BJ (cell line): ENCODE measurements around the gene RAD51B. TPM values are rescaled to one million over a fixed set of nuclear protein-coding genes. Genes with fewer than 3 reads are reported as not detected.

Experiments used
- CTCF ChIA-PET: fragments of 350-600 bp; formaldehyde crosslinking; extraction: SDS; loops from one replicate; lab custom pipeline; 2021; ENCODE audit warnings: antibody characterized with exemption, inconsistent platforms; lab: Yijun Ruan, JAX
- POLR2A ChIA-PET: fragments of 300-600 bp; sonication (Branson Sonifier 250); formaldehyde crosslinking; extraction: SDS; loops from one replicate; lab custom pipeline; 2021; ENCODE audit warnings: antibody characterized with exemption; lab: Charles Lee
- DNase-seq: peaks from one replicate; pipeline ENCODE4 v3.0.0-alpha.2; 2011; ENCODE audit warnings: low read depth
- H3K27me3 ChIP-seq: 2 replicates; pipeline ENCODE4 v1.6.0; 2011; ENCODE audit warnings: low read length; ENCODE audit not compliant: control insufficient read depth, insufficient read depth
- H3K36me3 ChIP-seq: 2 replicates; pipeline ENCODE4 v1.5.1; 2011; ENCODE audit warnings: low read length; ENCODE audit not compliant: control insufficient read depth, insufficient read depth
- H3K4me3 ChIP-seq: 2 replicates; pipeline ENCODE4 v1.5.1; 2011; ENCODE audit warnings: low read depth, mild to moderate bottlenecking, control low read depth, low read length
- polyA plus RNA-seq: library from polyadenylated mRNA; depleted of rRNA; stranded (reverse); fragments of >200 nt; gene quantifications from 2 replicates; pipeline ENCODE4 v1.2.3, GENCODE V29; 2011
- TF ChIP-seq, protein P1 (sequence below): IDR thresholded peaks from 2 replicates; pipeline ENCODE4 v1.5.1; 2011; ENCODE audit warnings: low read depth, mild to moderate bottlenecking, control low read depth, inconsistent platforms, low read length, moderate library complexity; ENCODE audit not compliant: insufficient read depth

RAD51B gene
- polyA plus RNA-seq, 1 experiment = 5.6 TPM

DNA sequence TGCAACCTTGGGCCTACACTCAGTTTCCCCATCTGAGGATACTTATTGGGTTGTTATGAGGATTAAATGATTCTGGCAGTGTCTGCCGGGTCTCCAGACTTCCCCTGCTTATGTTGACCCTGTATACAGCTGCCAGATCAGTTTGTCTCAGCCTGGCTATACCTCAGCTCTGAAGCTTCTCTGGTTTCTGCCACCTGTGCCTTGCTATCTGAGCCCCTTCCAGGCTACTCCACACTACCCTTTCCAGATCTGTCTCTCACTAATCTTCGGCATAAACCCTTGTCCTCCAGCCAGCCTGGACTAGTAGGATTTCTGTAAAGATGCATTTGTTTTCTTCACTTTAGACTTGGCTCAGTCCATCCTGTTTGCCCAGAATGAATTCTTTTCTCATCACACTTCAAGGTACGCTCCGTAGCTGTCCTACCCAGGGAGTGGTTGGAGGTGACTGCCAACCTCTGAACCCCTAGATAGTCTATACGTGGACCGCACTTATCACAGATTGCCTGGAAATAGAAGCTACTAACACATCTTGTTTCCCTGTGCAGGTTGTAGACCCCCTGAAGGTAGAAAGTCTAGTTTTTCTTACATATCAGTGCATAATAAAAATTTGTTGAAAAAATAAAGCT lies 422.4 kb downstream of the RAD51B start:
- ChIA-PET CTCF (interaction anchor here (1.0 to 2.7 kb wide), 4 partner anchors 357 to 602 kb away, joined by 3 to 6 read pairs (median 4); no protein-coding TSS in a partner anchor), POLR2A (interaction anchor here (0.7 kb wide), 1 partner anchor 548 kb away, joined by 3 read pairs; no protein-coding TSS in a partner anchor)
- no peaks in the 10 kb centered on the region for H3K36me3 ChIP-seq
- no peak overlapping the region for H3K4me3 ChIP-seq
- H3K27me3 ChIP-seq = no peaks in the 10 kb centered on the region
- no peak for DNase-seq
- TF ChIP-seq, protein P1, sequence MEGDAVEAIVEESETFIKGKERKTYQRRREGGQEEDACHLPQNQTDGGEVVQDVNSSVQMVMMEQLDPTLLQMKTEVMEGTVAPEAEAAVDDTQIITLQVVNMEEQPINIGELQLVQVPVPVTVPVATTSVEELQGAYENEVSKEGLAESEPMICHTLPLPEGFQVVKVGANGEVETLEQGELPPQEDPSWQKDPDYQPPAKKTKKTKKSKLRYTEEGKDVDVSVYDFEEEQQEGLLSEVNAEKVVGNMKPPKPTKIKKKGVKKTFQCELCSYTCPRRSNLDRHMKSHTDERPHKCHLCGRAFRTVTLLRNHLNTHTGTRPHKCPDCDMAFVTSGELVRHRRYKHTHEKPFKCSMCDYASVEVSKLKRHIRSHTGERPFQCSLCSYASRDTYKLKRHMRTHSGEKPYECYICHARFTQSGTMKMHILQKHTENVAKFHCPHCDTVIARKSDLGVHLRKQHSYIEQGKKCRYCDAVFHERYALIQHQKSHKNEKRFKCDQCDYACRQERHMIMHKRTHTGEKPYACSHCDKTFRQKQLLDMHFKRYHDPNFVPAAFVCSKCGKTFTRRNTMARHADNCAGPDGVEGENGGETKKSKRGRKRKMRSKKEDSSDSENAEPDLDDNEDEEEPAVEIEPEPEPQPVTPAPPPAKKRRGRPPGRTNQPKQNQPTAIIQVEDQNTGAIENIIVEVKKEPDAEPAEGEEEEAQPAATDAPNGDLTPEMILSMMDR = no peak

DNA sequence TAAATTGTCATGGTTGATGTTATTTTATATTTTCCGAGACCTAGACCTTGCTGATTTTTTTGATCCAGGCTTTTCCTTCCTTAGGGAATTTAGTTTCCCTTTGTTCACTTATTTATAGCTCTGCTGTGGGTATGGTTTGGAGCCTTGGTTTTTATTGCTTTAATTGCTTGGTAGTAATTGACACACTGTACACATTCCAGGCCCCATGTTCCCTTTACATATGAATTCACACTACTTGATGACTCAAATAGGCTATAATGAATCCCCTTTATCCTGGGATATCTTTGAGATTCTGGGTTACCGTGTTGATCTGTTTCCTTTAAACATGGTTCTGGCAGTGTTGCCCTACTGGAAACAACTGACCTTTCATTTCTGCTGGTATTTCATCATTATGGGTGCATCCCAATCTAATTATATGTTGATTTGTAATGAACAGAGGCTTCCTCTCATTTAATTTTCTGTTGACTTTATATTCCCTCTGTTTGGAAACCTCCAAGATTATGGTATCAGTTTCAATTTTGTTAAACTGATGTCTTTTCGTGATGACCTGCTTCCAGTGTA lies 424.0 kb downstream of the RAD51B start:
- Histone ChIP-seq H3K36me3 (no peaks in the 10 kb centered on the region), H3K4me3 (no peak overlapping the region), H3K27me3 (no peaks in the 10 kb centered on the region)
- TF ChIP-seq, protein P1 = no peak
- POLR2A ChIA-PET = no interaction called here
- DNase-seq = no peak
- CTCF ChIA-PET = interaction anchor here (0.7 to 8.9 kb wide), 2 partner anchors 159 to 572 kb away, joined by 3 to 139 read pairs; no protein-coding TSS in a partner anchor

DNA sequence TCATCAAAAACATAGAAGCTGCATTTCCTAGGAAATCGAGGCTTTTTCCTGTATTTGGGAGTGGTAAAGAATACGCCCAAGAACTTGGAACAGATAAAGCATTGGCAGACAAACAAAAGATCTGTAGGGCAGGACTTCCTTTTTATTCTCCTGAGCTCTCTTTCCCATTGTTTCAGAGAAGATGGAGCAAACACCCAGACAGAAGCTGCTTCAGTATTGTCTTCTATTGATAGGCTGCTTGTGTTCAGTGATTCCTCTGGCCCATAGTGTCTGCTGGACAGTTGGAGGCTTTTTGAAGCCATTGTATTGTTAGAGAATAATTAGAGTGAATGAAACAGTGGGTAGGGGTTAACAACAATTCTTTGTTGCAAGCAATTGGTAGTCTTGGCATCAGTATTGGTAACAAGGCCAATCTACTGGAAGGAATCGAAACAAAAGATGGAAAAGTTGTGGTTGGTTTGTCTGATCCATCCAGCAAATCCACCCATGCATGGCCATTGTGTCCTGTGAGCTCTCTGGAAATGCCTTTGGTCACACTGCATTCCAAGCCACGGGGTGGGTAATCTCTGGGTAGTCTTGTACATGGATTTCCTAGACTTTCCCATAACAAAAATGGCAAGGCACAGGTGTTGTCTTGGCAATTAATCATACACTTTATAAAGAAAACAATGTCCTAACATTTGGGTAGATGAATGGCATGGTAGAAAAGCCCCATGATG lies 424.8 kb downstream of the RAD51B start:
- DNase-seq = no peak
- ChIA-PET CTCF (interaction anchor here (0.6 to 8.9 kb wide), 9 partner anchors 12 to 572 kb away, joined by 3 to 139 read pairs (median 4); no protein-coding TSS in a partner anchor), POLR2A (no interaction called here)
- H3K4me3 ChIP-seq = no peak overlapping the region
- H3K36me3 ChIP-seq = no peaks in the 10 kb centered on the region
- TF ChIP-seq, protein P1 = no peak
- no peaks in the 10 kb centered on the region for H3K27me3 ChIP-seq

DNA sequence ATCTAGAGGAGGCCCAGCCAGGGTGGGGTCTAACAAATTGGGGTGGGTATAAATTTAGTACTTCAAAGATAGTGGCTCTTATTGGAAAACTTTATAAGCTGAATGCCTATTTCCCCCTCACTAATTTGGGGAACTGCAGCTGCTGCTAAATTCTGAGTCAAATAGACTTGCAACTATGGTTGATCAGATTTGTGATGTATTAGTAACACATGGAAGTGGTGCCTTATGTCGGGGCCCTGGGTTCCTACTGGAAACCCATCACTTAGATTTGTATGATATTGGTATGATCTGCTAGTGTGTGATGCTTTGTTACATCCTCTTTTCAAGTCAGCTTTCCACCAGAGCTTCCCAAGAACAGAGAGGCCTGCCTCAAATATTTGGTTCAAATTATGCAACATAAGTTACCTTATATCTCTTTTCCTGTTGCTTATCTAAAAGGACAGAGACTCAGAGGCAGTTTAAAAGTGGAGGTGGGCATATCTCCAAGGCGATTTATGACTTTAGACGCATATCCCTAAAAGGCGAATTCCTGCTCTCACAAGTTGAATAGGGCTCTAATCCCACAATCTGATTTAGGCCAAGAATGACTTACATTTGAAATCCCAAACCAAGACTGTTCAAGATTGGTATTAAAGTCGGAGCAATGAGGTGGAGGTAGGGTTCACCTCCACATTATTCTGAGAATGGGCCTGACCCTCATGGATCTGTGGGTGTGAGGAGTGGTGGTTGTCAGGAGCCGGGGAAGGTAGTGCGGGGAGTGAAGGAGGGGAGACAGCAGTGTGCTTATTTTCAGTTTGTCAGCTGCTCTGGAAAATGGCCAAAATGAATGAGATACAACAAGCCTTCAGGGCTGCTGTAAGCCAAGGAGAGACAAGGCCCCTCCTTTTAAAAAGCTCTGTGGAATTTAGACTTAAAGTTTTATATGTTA lies 425.8 kb downstream of the RAD51B start:
- CTCF ChIA-PET = interaction anchor here (1.2 to 8.9 kb wide), 6 partner anchors 13 to 571 kb away, joined by 3 to 139 read pairs (median 6); no protein-coding TSS in a partner anchor
- DNase-seq = no peak
- POLR2A ChIA-PET = interaction anchor here (0.5 kb wide), 1 partner anchor 304 kb away, joined by 3 read pairs; no protein-coding TSS in a partner anchor

More for the DNA sequence above, 425.8 kb downstream of the RAD51B start:
- H3K27me3 ChIP-seq = no peaks in the 10 kb centered on the region
- H3K36me3 ChIP-seq = no peaks in the 10 kb centered on the region
- H3K4me3 ChIP-seq = no peak overlapping the region
- TF ChIP-seq, protein P1 = no peak
